ENCODE measurements around the gene DLG2. TPM values are rescaled to one million over a fixed set of nuclear protein-coding genes. Genes with fewer than 3 reads are reported as not detected.

Gene DLG2
- total and polyA plus RNA-seq, 2 donors (not counting 3 experiments of a cell fraction or from before 2014, with no cell fraction given) = 0.15 to 1.1 TPM

DNA sequence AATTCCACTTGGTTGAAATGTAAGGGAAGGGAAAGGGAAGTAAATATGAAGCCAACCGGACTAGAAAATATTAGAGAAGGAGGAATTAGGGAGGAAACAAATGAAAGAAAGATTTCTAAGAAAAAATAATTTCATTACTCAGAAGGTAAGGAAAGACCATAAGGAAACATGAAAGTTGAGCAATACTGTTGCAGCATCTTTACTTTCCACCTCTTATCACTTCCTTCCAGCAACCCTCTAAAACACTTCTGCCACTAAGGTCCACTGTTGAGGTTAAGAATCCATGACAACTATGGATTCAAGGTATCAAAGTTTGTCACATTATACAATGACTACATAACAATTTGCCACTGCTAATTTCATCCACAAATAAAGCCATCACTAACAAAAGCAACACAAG is 308.6 kb downstream of the DLG2 start:
- H2AFZ ChIP-seq (ENCODE audit: low read depth, low read length) = no peak overlapping the region
- ChIA-PET CTCF (no interaction called here), POLR2A (no interaction called here)
- H3K27me3 ChIP-seq (ENCODE audit: control insufficient read depth in 2 of 2, insufficient read depth in 2 of 2, low read length in 2 of 2) = no peaks in the 10 kb centered on the region
- intact Hi-C loops (cut with micrococcal nuclease) (no loop called here), dilution Hi-C loops (cut with MboI; ENCODE audit: extremely low pct_ligation_motif_present, low sequenced_read_pairs) (no loop called here)
- H3K9me1 ChIP-seq (replicated peaks; ENCODE audit: control insufficient read depth, extremely low read depth, insufficient read depth, low read length) = no peaks in the 10 kb centered on the region
- H3K9ac ChIP-seq (replicated peaks; ENCODE audit: extremely low read depth, insufficient read depth, low read length) = no peak overlapping the region
- peaks cover 2% of the 10 kb centered on the region for H3K9me3 ChIP-seq (replicated peaks; ENCODE audit: control insufficient read depth, insufficient read depth, low read length)
- no peaks in the 10 kb centered on the region for H3K79me2 ChIP-seq (ENCODE audit: control insufficient read depth, insufficient read depth, low read length)
- H3K4me3 ChIP-seq (replicated peaks in 1 of 3; ENCODE audit: insufficient read depth in 1 of 3, low read depth in 1 of 3, low read length in 3 of 3) = no peak overlapping the region
- TF ChIP-seq CTCF (IDR thresholded peaks at IDR 0.05; ENCODE audit: extremely low read depth in 1 of 2, insufficient read depth in 1 of 2, low read depth in 1 of 2, low read length in 2 of 2) = no peak
- no peak for TF ChIP-seq EZH2 (IDR thresholded peaks at IDR 0.05; ENCODE audit: borderline replicate concordance, low read depth, low read length, severe bottlenecking)
- no peak for TF ChIP-seq POLR2A (IDR thresholded peaks at IDR 0.05; ENCODE audit: low read depth, low read length)
- TF ChIP-seq JUN (IDR thresholded peaks at IDR 0.05; ENCODE audit: borderline replicate concordance, insufficient read depth, insufficient read length, low read depth) = no peak
- no peak for TF ChIP-seq POLR2AphosphoS5 (IDR thresholded peaks at IDR 0.05; ENCODE audit: insufficient read depth, low read depth, low read length)
- TF ChIP-seq FOS (IDR thresholded peaks at IDR 0.05; ENCODE audit: borderline replicate concordance, insufficient read depth, low read length) = no peak
- TF ChIP-seq GATA2 (IDR thresholded peaks at IDR 0.05; ENCODE audit: insufficient read depth, insufficient read length, low read depth, low read length) = no peak
- TF ChIP-seq MYC (IDR thresholded peaks at IDR 0.05; ENCODE audit: low read depth, low read length) = no peak
- TF ChIP-seq MAX (IDR thresholded peaks at IDR 0.05; ENCODE audit: insufficient read depth, insufficient read length) = no peak
- DNase-seq (ENCODE audit: low read depth, low spot score) = no peak
- H3K27ac ChIP-seq (ENCODE audit: insufficient read depth, low read depth, low read length) = no peak overlapping the region
- no peak for FAIRE-seq
- H3K36me3 ChIP-seq (ENCODE audit: control insufficient read depth in 2 of 2, extremely low read depth in 1 of 2, insufficient read depth in 2 of 2, low read length in 2 of 2) = no peaks in the 10 kb centered on the region
- H3K4me2 ChIP-seq (ENCODE audit: insufficient read depth, low read length) = no peak overlapping the region
- no TSS peak for BruUV-seq (replicated peaks)
- no peaks in the 10 kb centered on the region for H3K4me1 ChIP-seq (ENCODE audit: control insufficient read depth, extremely low read depth, insufficient read depth, low read length)
- H4K20me1 ChIP-seq (replicated peaks; ENCODE audit: control insufficient read depth, extremely low read depth, insufficient read depth, low read length) = no peaks in the 10 kb centered on the region
